D721Med (cell line): Measurements from ENCODE around the gene SPTBN5.

Experiments used
- DNase-seq: peaks from one replicate; pipeline ENCODE4 v3.0.0; 2011; ENCODE audit warnings: low spot score; ENCODE audit not compliant: insufficient read length
- FAIRE-seq: peaks from 2 replicates; lab custom pipeline; 2011; peaks lifted over from hg19 to GRCh38; lab: Jason Lieb, UNC
- CTCF ChIP-seq: IDR thresholded peaks from 2 replicates; pipeline ENCODE4 v1.5.1; 2012; ENCODE audit warnings: mild to moderate bottlenecking, control low read depth; ENCODE audit not compliant: insufficient read depth; ENCODE audit errors: missing control alignments

SPTBN5 gene

GRCh38 chr15:41848631-41849030 lies 45.2 kb downstream of the SPTBN5 start:
- TF ChIP-seq CTCF, result no peak
- no peak for DNase-seq
- no peak for FAIRE-seq

GRCh38 chr15:41847981-41848380 lies 45.9 kb downstream of the SPTBN5 start:
- DNase-seq (no peak), FAIRE-seq (no peak)
- no peak for TF ChIP-seq CTCF

GRCh38 chr15:41847206-41847605 lies 46.6 kb downstream of the SPTBN5 start:
- DNase-seq (no peak), FAIRE-seq (no peak)
- TF ChIP-seq CTCF, result no peak

GRCh38 chr15:41844814-41845213 lies 49.0 kb downstream of the SPTBN5 start:
- DNase-seq (no peak), FAIRE-seq (no peak)
- TF ChIP-seq CTCF, result no peak

- DNase-seq (no peak), FAIRE-seq (no peak)
- no peak for TF ChIP-seq CTCF
These were observed 50.3 kb downstream of the SPTBN5 start for GRCh38 chr15:41843571-41843970.

GRCh38 chr15:41842229-41842628 lies 51.6 kb downstream of the SPTBN5 start:
- TF ChIP-seq CTCF, result no peak
- no peak for FAIRE-seq
- DNase-seq, result no peak

- DNase-seq (no peak), FAIRE-seq (no peak)
- TF ChIP-seq CTCF, result no peak
These were observed 52.7 kb downstream of the SPTBN5 start for GRCh38 chr15:41841131-41841530.
